HG03095 (cell line): ENCODE measurements around the gene IQGAP2.

Source experiments
- ATAC-seq: cut with Tn5 transposase; IDR thresholded peaks from one replicate; pipeline ENCODE4 v1.9.1; 2021; ENCODE audit warnings: moderate library complexity; ENCODE audit not compliant: unreplicated experiment

The IQGAP2 gene

GRCh38 chr5:76445830-76446229, 42.7 kb downstream of the IQGAP2 start:
- no peak for ATAC-seq

DNA sequence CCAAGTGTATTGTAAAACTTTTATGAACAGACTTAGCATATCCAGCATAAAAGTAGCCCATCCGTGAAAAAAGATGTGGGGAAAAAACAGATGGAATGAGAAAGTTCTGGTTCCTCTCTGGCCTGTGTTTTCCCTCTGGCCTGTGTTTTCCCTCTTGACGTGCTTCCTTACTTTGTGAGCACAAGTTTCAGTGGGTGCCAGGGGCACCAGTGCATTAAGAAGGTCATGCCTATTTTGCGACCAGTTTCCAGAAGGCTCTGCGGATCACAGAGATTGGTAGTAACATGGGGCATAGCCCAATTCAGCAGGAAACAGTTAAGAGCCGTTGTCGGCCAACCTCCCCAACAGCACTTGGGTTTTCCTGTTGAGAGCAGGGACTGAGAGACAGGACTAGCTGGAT, 43.7 kb downstream of the IQGAP2 start:
- ATAC-seq, result no peak

DNA sequence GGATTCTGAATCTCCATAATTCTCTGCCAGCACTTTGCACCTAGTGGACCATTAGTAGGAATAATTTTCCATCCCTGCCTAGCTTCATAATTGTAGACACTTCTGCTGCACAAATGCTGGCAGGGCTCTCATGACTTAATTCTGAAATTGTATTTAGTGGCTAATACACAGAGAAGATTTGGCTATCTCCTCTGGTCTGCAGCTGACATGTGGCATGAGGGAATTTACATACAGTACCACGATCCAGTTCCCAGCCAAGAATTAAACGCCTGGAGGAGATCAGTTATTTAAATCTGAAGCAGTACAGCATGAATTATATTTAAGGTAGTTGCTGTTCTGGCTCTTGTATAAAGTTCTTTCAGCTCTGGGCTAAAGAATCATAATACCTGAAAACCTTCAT, 46.5 kb downstream of the IQGAP2 start:
- no peak for ATAC-seq

DNA sequence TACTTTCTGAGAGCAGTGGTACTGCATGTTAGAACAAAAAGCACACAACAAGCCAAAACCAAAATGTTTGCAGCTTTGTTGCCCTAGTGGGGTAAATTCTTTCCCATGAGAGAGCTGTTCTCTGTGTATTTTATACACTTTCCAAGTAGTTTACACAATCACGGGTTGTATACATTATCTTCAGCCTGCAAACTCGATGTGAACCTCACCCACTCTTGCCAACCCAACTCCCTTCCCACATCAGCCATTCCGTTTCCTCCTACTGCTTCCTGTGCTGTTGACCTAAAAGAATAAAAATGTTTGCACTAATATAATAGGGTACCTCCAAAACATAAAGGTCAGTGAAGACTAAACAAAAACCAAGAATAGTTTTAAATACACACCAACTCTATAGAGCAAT, 47.0 kb downstream of the IQGAP2 start:
- no peak for ATAC-seq

- ATAC-seq, result no peak
These were observed 48.1 kb downstream of the IQGAP2 start for GRCh38 chr5:76451031-76451701.

- no peak for ATAC-seq
These were observed 52.5 kb downstream of the IQGAP2 start for GRCh38 chr5:76455531-76456133.

DNA sequence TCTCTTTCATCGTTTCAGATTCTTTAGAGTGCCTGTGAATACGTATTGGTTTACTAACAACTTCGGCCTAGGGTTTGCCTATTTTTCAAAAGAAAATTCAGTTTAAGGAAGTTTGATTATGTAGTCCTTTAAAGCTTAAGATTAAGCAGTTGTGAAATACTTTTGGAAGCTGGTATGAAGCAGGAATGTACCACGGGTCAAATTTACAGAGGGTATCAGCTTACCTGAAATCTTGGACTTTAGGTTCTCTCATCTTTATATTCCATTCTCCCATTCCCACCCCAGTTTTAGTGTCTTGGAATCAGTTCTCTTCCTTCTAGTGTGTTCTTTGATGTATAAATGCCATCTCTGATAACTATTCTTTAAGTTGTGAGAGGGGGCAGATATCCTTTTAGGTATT, 53.2 kb downstream of the IQGAP2 start:
- ATAC-seq, result no peak

DNA sequence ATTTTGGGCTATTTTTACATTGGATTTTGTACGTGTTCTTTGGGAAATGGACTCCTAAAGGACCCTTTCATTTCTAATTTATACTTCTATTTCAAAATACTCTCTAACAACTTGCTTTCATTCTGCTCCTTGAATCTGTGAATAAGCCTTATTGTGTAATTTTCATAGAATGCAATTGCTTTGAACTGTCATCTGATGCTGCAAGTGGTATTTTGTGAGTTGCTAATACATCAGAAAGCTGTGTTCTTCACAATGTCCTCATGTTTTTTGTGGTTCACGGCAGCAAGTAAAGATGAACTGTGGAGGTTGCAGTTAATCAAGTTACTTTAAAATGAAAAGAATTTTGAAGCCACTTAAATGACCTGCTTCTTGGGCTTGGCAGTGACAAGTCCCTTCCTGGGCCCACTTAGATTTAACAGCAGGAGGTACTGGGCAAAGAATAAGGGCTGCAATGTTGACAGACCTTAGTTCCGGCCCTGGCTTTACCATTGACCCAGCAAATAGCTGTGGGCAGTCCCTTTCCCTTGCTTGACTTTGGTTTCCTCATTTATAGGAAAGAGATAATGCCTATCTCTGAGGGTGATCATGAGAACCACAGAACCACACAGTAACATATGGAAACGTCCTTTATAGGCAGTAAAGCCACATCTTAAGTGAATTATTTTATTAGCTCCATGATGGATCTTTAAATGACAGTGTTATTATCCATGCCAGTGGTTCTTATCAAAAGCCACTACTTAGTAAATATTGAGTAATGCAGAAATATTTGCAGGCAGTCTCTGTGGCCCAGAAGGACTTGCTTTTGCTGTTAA, 54.8 kb downstream of the IQGAP2 start:
- no peak for ATAC-seq

DNA sequence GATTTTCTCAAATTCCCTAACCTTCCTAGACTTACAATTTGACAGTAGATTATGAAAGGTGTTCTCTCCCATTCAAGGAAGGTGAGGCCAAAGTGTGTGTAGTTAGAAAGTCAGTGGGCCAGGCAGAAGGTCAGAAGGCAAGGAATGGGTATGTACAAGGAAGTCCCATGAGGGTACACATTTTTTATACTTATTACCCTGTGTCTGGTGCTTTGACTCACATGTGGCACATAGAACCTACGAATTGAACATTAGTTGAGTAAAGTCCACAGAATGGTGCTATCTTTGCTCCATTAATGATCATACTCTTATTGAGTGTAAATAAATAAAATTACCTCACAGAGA, 55.4 kb downstream of the IQGAP2 start:
- no peak for ATAC-seq

DNA sequence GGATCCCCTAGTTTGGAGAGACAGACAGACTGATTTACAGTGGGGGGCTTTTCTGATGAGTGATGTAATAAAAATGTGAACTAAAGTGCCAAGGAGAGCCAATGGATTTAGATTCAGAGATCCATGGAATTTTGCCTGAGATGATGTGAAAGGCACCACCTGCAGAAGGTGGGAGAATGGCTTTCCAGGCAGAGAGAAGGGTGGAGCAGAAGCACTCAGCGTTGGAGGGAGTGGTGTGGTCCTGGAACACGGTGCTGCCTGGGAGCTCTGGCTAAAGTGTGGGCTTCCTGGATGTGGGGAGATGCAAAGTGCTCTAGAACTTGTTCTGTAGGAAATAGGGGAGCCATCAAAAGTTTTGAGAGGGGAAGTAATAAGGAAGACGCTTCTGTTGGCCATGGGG, 57.0 kb downstream of the IQGAP2 start:
- ATAC-seq, result no peak

- ATAC-seq, result no peak
These were observed 59.1 kb downstream of the IQGAP2 start for GRCh38 chr5:76462097-76462667.

DNA sequence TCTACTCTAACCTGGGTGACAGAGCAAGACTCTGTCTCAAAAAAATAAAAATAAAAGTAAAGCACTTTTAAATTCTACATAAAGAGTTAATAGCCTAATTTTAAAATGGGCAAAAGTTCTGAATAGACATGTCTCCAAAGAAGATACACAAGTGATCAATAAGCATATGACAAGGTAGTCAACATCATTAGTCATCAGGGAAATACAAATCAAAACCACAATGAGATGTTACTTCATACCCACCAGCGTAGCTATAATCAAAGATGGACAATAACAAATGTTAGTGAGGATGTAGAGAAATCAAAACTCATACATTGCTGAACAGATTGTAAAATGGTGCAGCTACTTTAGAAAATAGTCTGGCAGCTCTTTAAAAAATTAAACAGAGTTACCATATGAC, 64.1 kb downstream of the IQGAP2 start:
- no peak for ATAC-seq

DNA sequence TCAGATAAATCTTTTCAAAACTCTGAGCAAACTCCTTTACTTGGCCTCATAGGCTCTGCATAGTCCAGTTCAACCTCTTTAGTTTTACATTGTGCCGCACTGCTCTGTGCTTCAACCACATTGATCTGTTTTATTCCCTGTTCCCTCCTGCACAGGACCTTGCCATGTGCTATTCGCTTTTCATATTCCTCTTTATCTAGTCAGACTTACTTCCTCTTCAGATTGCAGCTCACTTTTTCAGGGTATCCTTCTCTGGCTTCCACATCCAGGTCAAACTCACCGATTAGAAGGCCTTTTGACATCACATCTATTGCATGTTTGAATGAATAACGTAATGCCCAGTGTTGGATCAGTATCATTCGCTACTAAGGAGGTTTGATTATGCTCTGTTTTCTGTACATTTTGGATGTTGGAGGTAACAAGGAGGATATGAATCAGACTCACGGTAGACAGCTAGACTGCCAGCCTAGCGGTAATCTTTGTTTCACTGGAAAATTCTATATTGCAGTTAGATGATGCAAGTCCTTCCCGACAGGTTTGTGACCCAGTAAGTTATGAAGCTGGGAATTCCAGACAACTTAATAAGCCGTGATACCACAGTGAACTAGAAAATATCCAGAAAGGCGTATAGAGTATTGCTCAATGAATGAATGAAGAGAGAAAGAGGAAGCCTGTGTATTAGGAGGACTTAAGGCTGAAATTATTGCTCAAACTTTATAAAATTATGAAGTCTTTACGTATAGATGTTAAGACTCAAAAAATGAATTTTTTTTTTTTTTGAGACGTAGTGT, 65.7 kb downstream of the IQGAP2 start:
- no peak for ATAC-seq

GRCh38 chr5:76469656-76470290, 66.7 kb downstream of the IQGAP2 start:
- ATAC-seq, result no peak

GRCh38 chr5:76470976-76471375, 67.9 kb downstream of the IQGAP2 start:
- ATAC-seq, result no peak

- ATAC-seq, result no peak
These were observed 68.3 kb downstream of the IQGAP2 start for GRCh38 chr5:76471406-76471805.

DNA sequence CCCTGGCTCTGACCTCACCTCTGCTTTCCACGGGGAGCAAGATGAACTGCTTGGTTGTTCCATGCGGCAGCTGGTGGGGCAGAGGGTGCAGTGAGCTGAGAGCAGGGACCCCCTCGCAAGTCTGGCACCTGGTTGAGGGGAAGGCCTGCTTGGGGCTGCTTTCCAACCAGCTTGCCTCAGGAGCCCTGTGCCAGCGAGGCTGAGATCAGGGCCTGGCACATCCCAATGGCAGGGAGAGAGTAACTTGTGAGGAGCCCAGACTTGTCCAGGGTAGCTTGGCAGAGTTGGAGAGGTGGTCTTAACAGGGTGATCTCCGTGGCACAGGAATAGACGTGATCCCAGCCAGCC, 68.9 kb downstream of the IQGAP2 start:
- no peak for ATAC-seq

- ATAC-seq, result no peak
These were observed 69.4 kb downstream of the IQGAP2 start for GRCh38 chr5:76472335-76473008.

GRCh38 chr5:76473009-76473336, 69.9 kb downstream of the IQGAP2 start:
- no peak for ATAC-seq

DNA sequence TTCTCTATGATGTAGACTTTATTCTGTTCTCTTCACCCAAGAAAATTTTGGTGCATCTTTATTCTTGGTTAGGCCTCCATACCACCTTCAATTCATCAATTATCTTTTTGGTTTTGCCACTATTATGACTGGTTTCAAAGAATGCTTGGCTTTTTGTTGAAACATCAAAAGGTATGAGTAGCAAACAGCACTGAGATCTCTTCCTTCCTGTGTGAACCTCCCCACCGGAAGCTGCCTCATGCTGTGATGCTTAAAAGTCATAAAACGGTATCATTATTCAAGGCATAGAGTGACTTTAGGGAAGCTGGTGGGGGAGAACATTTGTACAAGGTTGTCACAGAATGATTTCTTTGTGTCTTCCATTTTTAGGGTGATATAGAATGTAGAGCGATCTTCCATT, 70.6 kb downstream of the IQGAP2 start:
- no peak for ATAC-seq
